Endothelial cell of umbilical vein (primary cell): ENCODE measurements around the gene DCAF4. TPM values are rescaled to one million over a fixed set of nuclear protein-coding genes. Genes with fewer than 3 reads are reported as not detected.

Experiments used
- BruUV-seq: library from RNA; stranded (reverse); fragments of 400-500 nt; replicated peaks from 2 replicates; lab custom pipeline; 2021; lab: Mats Ljungman, UMichigan
- CTCF ChIA-PET: fragments of 300-600, 350-600 bp; sonication (Branson Sonifier 250); formaldehyde crosslinking; loops from one replicate; lab custom pipeline; 2021; ENCODE audit warnings: antibody characterized with exemption, inconsistent platforms; lab: Charles Lee
- POLR2A ChIA-PET: fragments of 300-600, 350-600 bp; sonication (Branson Sonifier 250); formaldehyde crosslinking; loops from one replicate; lab custom pipeline; 2021; ENCODE audit warnings: antibody characterized with exemption, inconsistent platforms; lab: Charles Lee
- DNase-seq: peaks from one replicate; pipeline ENCODE4 v3.0.0-alpha.2; 2011; ENCODE audit warnings: low read depth, low spot score
- FAIRE-seq: peaks from 2 replicates; lab custom pipeline; 2011; peaks lifted over from hg19 to GRCh38; lab: Jason Lieb, UNC
- H2AFZ ChIP-seq: 2 replicates; pipeline ENCODE4 v1.6.0; 2012; ENCODE audit warnings: low read depth, low read length, control low read depth, inconsistent platforms
- H3K27ac ChIP-seq: 2 replicates; pipeline ENCODE4 v1.5.1; 2011; ENCODE audit warnings: low read depth, mild to moderate bottlenecking, control low read depth, low read length, moderate library complexity; ENCODE audit not compliant: insufficient read depth
- H3K27me3 ChIP-seq, 2 experiments: 2 replicates each; pipeline versions ENCODE4 v1.6.0 to v1.6.1; 2011; ENCODE audit warnings: low read length in 2 of 2, mixed read lengths in 1 of 2; ENCODE audit not compliant: control insufficient read depth in 2 of 2, insufficient read depth in 2 of 2
- H3K36me3 ChIP-seq, 2 experiments: 2 replicates in 1 of 2; 3 replicates in 1 of 2; pipeline ENCODE4 v1.5.1; 2011; ENCODE audit warnings: low read length in 2 of 2, mild to moderate bottlenecking in 1 of 2, moderate library complexity in 1 of 2; ENCODE audit not compliant: control insufficient read depth in 2 of 2, insufficient read depth in 2 of 2; ENCODE audit errors: extremely low read depth in 1 of 2
- H3K4me1 ChIP-seq: 3 replicates; pipeline ENCODE4 v1.5.1; 2011; ENCODE audit warnings: mild to moderate bottlenecking, low read length; ENCODE audit not compliant: control insufficient read depth, insufficient read depth; ENCODE audit errors: extremely low read depth
- H3K4me2 ChIP-seq: 2 replicates; pipeline ENCODE4 v1.6.1; 2011; ENCODE audit warnings: low read length, control low read depth, mixed read lengths; ENCODE audit not compliant: insufficient read depth
- H3K4me3 ChIP-seq, 3 experiments: fragments of 200-600 bp in 1 of 3; sonication (generic), shearing (Covaris generic) in 1 of 3; replicated peaks in 1 of 3; 2 replicates each; pipeline ENCODE4 v1.5.1; 2011 to 2016; ENCODE audit warnings: control low read depth in 3 of 3, low read length in 3 of 3, mild to moderate bottlenecking in 2 of 3, inconsistent platforms in 1 of 3, low read depth in 1 of 3, moderate library complexity in 1 of 3; ENCODE audit not compliant: insufficient read depth in 1 of 3
- H3K79me2 ChIP-seq: 2 replicates; pipeline ENCODE4 v1.6.0; 2012; ENCODE audit warnings: low read length, inconsistent platforms; ENCODE audit not compliant: control insufficient read depth, insufficient read depth
- H3K9ac ChIP-seq: replicated peaks from 2 replicates; pipeline ENCODE3; 2011; ENCODE audit warnings: low read length, control low read depth; ENCODE audit not compliant: insufficient read depth; ENCODE audit errors: extremely low read depth
- H3K9me1 ChIP-seq: replicated peaks from 3 replicates; pipeline ENCODE4 v1.6.0; 2011; ENCODE audit warnings: mild to moderate bottlenecking, low read length; ENCODE audit not compliant: control insufficient read depth, insufficient read depth; ENCODE audit errors: extremely low read depth
- H3K9me3 ChIP-seq: replicated peaks from 2 replicates; pipeline ENCODE4 v1.5.1; 2012; ENCODE audit warnings: low read length, inconsistent platforms; ENCODE audit not compliant: control insufficient read depth, insufficient read depth
- H4K20me1 ChIP-seq: replicated peaks from 2 replicates; pipeline ENCODE3; 2011; ENCODE audit warnings: mild to moderate bottlenecking, low read length; ENCODE audit not compliant: control insufficient read depth, insufficient read depth; ENCODE audit errors: extremely low read depth
- CTCF ChIP-seq, 2 donors: IDR thresholded peaks; 1 replicate in 1 of 2; 2 replicates in 1 of 2; pipeline ENCODE4 v1.5.1; 2011; ENCODE audit warnings: low read length in 2 of 2, mild to moderate bottlenecking in 2 of 2, moderate library complexity in 2 of 2, control low read depth in 1 of 2, inconsistent platforms in 1 of 2, low read depth in 1 of 2; ENCODE audit not compliant: insufficient read depth in 1 of 2; ENCODE audit errors: extremely low read depth in 1 of 2
- EZH2 ChIP-seq: IDR thresholded peaks from 2 replicates; pipeline ENCODE4 v1.6.1; 2012; ENCODE audit warnings: borderline replicate concordance, low read depth, mild to moderate bottlenecking, moderate library complexity, low read length, inconsistent platforms; ENCODE audit not compliant: severe bottlenecking
- FOS ChIP-seq: IDR thresholded peaks from 2 replicates; pipeline ENCODE4 v1.6.1; 2011; ENCODE audit warnings: mild to moderate bottlenecking, low read length, moderate library complexity, borderline replicate concordance; ENCODE audit not compliant: insufficient read depth
- GATA2 ChIP-seq: IDR thresholded peaks from 2 replicates; pipeline ENCODE4 v1.7.0; 2011; ENCODE audit warnings: low read depth, mild to moderate bottlenecking, moderate library complexity, mixed read lengths, low read length; ENCODE audit not compliant: insufficient read length, insufficient read depth
- JUN ChIP-seq: IDR thresholded peaks from 2 replicates; pipeline ENCODE4 v1.6.1; 2011; ENCODE audit warnings: borderline replicate concordance, low read depth; ENCODE audit not compliant: insufficient read length, insufficient read depth
- MAX ChIP-seq: IDR thresholded peaks from 2 replicates; pipeline ENCODE4 v1.6.1; 2011; ENCODE audit not compliant: insufficient read depth, insufficient read length
- MYC ChIP-seq: IDR thresholded peaks from one replicate; pipeline ENCODE4 v1.6.1; 2011; ENCODE audit warnings: mild to moderate bottlenecking, low read depth, low read length
- POLR2A ChIP-seq: IDR thresholded peaks from 2 replicates; pipeline ENCODE4 v1.6.1; 2012; ENCODE audit warnings: low read depth, mild to moderate bottlenecking, control low read depth, low read length
- POLR2AphosphoS5 ChIP-seq: IDR thresholded peaks from 2 replicates; pipeline ENCODE4 v1.6.1; 2012; ENCODE audit warnings: low read depth, mild to moderate bottlenecking, control low read depth, low read length, moderate library complexity; ENCODE audit not compliant: insufficient read depth
- dilution Hi-C: fragments of 300-500 bp; cut with MboI; formaldehyde crosslinking; loops from one replicate; pipeline ENCODE4 v1.15.0; 2019; ENCODE audit warnings: low sequenced_read_pairs; ENCODE audit not compliant: extremely low pct_ligation_motif_present
- intact Hi-C: fragments of 100-400 bp; cut with micrococcal nuclease; formaldehyde crosslinking; loops from one replicate; pipeline ENCODE4 v1.10.0; 2022
- polyA plus RNA-seq, 4 experiments: library from polyadenylated mRNA; depleted of rRNA in 3 of 4; stranded (reverse) in 3 of 4; unstranded in 1 of 4; fragments of >200 nt; gene quantifications; 2 replicates each; pipeline versions ENCODE4 v1.2.1 to v1.2.3, GENCODE V29; 2011 to 2012; ENCODE audit warnings: missing spikeins in 1 of 4
- total RNA-seq: library from RNA; stranded (reverse); gene quantifications from 2 replicates; pipeline ENCODE4 v1.2.3, GENCODE V29; 2021

Gene DCAF4
- total and polyA plus RNA-seq, 2 donors (not counting 3 experiments of a cell fraction or from before 2014, with no cell fraction given), result 8.6 to 15.8 TPM

- H4K20me1 ChIP-seq, result no peaks in the 10 kb centered on the region
- no peak for FAIRE-seq
- intact Hi-C loops, result no loop called here
Observed at GRCh38 chr14:72978856-72979255, 52.6 kb downstream of the DCAF4 start.

More at GRCh38 chr14:72978856-72979255, 52.6 kb downstream of the DCAF4 start:
- Histone ChIP-seq H3K9me3 (no peaks in the 10 kb centered on the region), H3K27ac (no peak overlapping the region), H3K36me3 (peaks cover 10 to 32% of the 10 kb centered on the region in 2 experiments), H3K9me1 (no peaks in the 10 kb centered on the region), H3K4me1 (no peaks in the 10 kb centered on the region), H2AFZ (no peak overlapping the region), H3K4me3 (no peak overlapping the region), H3K9ac (no peak overlapping the region), H3K79me2 (no peaks in the 10 kb centered on the region), H3K27me3 (no peaks in the 10 kb centered on the region), H3K4me2 (no peak overlapping the region)
- ChIA-PET CTCF (interaction anchor here (0.7 to 2.4 kb wide), 2 partner anchors 267 to 465 kb away, joined by 3 to 6 read pairs; no protein-coding TSS in a partner anchor), POLR2A (no interaction called here)
- dilution Hi-C loops, result no loop called here
- TF ChIP-seq MAX (no peak), POLR2AphosphoS5 (no peak), GATA2 (no peak), JUN (no peak), FOS (no peak), CTCF (IDR thresholded peaks at IDR 0.05; ENCODE audit: extremely low read depth in 1 of 2, insufficient read depth in 1 of 2, low read depth in 1 of 2, low read length in 2 of 2) (no peak), POLR2A (no peak), MYC (no peak), EZH2 (no peak)
- no peak for DNase-seq
- no TSS peak for BruUV-seq
